ENCODE measurements around the gene ITGB3BP.

DNA sequence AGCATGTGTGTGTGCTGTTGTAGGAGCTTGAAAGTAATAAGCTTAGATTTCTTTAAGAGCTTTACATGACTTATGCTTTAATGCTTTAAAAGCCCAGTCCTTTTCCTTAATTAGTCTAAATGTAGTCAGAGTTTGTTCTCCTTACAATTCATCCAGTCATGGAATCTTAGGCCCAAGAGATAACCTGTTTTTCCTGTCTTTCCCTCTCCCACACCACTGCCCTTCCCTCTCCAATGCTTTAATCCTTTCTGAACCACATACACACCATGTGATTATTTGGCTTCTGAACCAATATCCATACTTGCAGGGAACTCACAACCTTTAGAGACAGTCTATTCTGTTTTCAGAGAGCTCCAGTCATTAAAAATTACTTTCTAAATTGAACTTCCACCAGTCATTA is 118.0 kb downstream of the ITGB3BP start:
- TF ChIP-seq, protein P1, sequence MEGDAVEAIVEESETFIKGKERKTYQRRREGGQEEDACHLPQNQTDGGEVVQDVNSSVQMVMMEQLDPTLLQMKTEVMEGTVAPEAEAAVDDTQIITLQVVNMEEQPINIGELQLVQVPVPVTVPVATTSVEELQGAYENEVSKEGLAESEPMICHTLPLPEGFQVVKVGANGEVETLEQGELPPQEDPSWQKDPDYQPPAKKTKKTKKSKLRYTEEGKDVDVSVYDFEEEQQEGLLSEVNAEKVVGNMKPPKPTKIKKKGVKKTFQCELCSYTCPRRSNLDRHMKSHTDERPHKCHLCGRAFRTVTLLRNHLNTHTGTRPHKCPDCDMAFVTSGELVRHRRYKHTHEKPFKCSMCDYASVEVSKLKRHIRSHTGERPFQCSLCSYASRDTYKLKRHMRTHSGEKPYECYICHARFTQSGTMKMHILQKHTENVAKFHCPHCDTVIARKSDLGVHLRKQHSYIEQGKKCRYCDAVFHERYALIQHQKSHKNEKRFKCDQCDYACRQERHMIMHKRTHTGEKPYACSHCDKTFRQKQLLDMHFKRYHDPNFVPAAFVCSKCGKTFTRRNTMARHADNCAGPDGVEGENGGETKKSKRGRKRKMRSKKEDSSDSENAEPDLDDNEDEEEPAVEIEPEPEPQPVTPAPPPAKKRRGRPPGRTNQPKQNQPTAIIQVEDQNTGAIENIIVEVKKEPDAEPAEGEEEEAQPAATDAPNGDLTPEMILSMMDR (IDR thresholded peaks at IDR 0.05): no peak
- TF ChIP-seq SIN3A (IDR thresholded peaks at IDR 0.05; ENCODE audit: borderline replicate concordance, insufficient read depth, low read depth, low read length): no peak
- TF ChIP-seq, protein P2, sequence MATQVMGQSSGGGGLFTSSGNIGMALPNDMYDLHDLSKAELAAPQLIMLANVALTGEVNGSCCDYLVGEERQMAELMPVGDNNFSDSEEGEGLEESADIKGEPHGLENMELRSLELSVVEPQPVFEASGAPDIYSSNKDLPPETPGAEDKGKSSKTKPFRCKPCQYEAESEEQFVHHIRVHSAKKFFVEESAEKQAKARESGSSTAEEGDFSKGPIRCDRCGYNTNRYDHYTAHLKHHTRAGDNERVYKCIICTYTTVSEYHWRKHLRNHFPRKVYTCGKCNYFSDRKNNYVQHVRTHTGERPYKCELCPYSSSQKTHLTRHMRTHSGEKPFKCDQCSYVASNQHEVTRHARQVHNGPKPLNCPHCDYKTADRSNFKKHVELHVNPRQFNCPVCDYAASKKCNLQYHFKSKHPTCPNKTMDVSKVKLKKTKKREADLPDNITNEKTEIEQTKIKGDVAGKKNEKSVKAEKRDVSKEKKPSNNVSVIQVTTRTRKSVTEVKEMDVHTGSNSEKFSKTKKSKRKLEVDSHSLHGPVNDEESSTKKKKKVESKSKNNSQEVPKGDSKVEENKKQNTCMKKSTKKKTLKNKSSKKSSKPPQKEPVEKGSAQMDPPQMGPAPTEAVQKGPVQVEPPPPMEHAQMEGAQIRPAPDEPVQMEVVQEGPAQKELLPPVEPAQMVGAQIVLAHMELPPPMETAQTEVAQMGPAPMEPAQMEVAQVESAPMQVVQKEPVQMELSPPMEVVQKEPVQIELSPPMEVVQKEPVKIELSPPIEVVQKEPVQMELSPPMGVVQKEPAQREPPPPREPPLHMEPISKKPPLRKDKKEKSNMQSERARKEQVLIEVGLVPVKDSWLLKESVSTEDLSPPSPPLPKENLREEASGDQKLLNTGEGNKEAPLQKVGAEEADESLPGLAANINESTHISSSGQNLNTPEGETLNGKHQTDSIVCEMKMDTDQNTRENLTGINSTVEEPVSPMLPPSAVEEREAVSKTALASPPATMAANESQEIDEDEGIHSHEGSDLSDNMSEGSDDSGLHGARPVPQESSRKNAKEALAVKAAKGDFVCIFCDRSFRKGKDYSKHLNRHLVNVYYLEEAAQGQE (IDR thresholded peaks at IDR 0.05; ENCODE audit: insufficient read depth in 1 of 2, low read depth in 2 of 2, low read length in 1 of 2): no peak

Data from Panc1 (cell line).